Caco-2 (cell line): ENCODE data around the gene USP34. TPM values are rescaled to one million over a fixed set of nuclear protein-coding genes. Genes with fewer than 3 reads are reported as not detected.

Experiments
- BruUV-seq: library from RNA; stranded (reverse); fragments of 400-500 nt; replicated peaks from 2 replicates; lab custom pipeline; 2021; lab: Mats Ljungman, UMichigan
- CTCF ChIA-PET: fragments of 300-600 bp; sonication (Branson Sonifier 250); formaldehyde crosslinking; loops from one replicate; lab custom pipeline; 2022; ENCODE audit warnings: antibody characterized with exemption; lab: Charles Lee
- POLR2A ChIA-PET: fragments of 300-600 bp; sonication (Branson Sonifier 250); formaldehyde crosslinking; loops from one replicate; lab custom pipeline; 2022; ENCODE audit warnings: antibody characterized with exemption; lab: Charles Lee
- DNase-seq, 2 experiments: peaks; one replicate each; pipeline versions ENCODE4 v3.0.0 to v3.0.0-alpha.2; 2020 to 2022
- H3K27me3 ChIP-seq: replicated peaks from 2 replicates; pipeline ENCODE4 v1.6.0; 2011; ENCODE audit warnings: low read length; ENCODE audit not compliant: control insufficient read depth, insufficient read depth
- H3K36me3 ChIP-seq: 2 replicates; pipeline ENCODE4 v1.5.1; 2011; ENCODE audit warnings: low read length; ENCODE audit not compliant: control insufficient read depth, insufficient read depth
- H3K4me1 ChIP-seq: fragments of 250-450 bp; sonication (Bioruptor Pico); 2 replicates; pipeline ENCODE4 v1.5.1; 2020; ENCODE audit warnings: mild to moderate bottlenecking
- H3K4me3 ChIP-seq: 2 replicates; pipeline ENCODE4 v1.5.1; 2011; ENCODE audit warnings: low read depth, mild to moderate bottlenecking, control low read depth, low read length
- H3K9me3 ChIP-seq: fragments of 250-450 bp; sonication (Bioruptor Pico); 2 replicates; pipeline ENCODE4 v1.5.1; 2020; ENCODE audit warnings: mild to moderate bottlenecking, moderate library complexity
- H3K27ac Mint-ChIP-seq: one replicate; pipeline ENCODE4 v1.8.0; 2022; ENCODE audit warnings: mixed read lengths; ENCODE audit not compliant: unreplicated experiment
- H3K27me3 Mint-ChIP-seq: one replicate; pipeline ENCODE4 v1.8.0; 2022; ENCODE audit warnings: mixed read lengths; ENCODE audit not compliant: insufficient read depth, unreplicated experiment
- H3K36me3 Mint-ChIP-seq: one replicate; pipeline ENCODE4 v1.8.0; 2022; ENCODE audit warnings: mild to moderate bottlenecking, mixed read lengths; ENCODE audit not compliant: insufficient read depth, unreplicated experiment
- H3K4me1 Mint-ChIP-seq: one replicate; pipeline ENCODE4 v1.8.0; 2022; ENCODE audit warnings: low read depth, mixed read lengths; ENCODE audit not compliant: unreplicated experiment
- H3K4me3 Mint-ChIP-seq: one replicate; pipeline ENCODE4 v1.8.0; 2022; ENCODE audit warnings: mild to moderate bottlenecking, moderate library complexity, mixed read lengths; ENCODE audit not compliant: unreplicated experiment
- H3K9me3 Mint-ChIP-seq: one replicate; pipeline ENCODE4 v1.8.0; 2022; ENCODE audit warnings: mixed read lengths; ENCODE audit not compliant: unreplicated experiment
- intact Hi-C: fragments of 100-400 bp; cut with micrococcal nuclease; formaldehyde crosslinking; loops from one replicate; pipeline ENCODE4 v1.10.0; 2022; ENCODE audit not compliant: unreplicated experiment
- total RNA-seq: library from RNA; stranded (reverse); gene quantifications from 2 replicates; pipeline ENCODE4 v1.2.3, GENCODE V29; 2022
- TF ChIP-seq, protein P1 (sequence below), 2 experiments: fragments of 200-600 bp in 1 of 2; IDR thresholded peaks; 1 replicate in 1 of 2; 2 replicates in 1 of 2; pipeline versions ENCODE4 v1.5.1 to v1.8.0; 2011 to 2022; ENCODE audit warnings: antibody characterized with exemption in 1 of 2, control low read depth in 1 of 2, inconsistent platforms in 1 of 2, low read depth in 1 of 2, low read length in 1 of 2, mild to moderate bottlenecking in 1 of 2, moderate library complexity in 1 of 2; ENCODE audit not compliant: insufficient read depth in 1 of 2, severe bottlenecking in 1 of 2, unreplicated experiment in 1 of 2

USP34 gene
- total RNA-seq, 1 experiment from 2014 or later: 100 TPM

DNA sequence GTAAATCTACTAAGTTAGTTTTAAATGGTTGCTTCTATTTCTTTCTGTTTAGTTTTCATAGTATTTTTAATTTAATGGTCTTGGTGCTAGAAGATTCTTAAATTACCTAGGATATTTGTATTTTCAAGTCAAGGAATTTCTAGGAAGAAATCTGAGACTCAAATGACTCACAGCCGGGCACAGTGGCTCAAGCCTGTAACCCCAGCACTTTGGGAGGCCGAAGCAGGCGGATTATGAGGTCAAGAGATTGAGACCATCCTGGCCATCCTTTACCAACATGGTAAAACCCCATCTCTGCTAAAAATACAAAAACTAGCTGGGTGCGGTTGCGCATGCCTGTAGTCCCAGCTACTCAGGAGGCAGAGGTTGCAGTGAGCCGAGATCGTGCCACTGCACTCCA, 213.4 kb downstream of the USP34 start:
- peaks cover 61% of the 10 kb centered on the region for H3K36me3 Mint-ChIP-seq
- no TSS peak for BruUV-seq
- H3K36me3 ChIP-seq: peaks cover 2% of the 10 kb centered on the region
- TF ChIP-seq, protein P1, sequence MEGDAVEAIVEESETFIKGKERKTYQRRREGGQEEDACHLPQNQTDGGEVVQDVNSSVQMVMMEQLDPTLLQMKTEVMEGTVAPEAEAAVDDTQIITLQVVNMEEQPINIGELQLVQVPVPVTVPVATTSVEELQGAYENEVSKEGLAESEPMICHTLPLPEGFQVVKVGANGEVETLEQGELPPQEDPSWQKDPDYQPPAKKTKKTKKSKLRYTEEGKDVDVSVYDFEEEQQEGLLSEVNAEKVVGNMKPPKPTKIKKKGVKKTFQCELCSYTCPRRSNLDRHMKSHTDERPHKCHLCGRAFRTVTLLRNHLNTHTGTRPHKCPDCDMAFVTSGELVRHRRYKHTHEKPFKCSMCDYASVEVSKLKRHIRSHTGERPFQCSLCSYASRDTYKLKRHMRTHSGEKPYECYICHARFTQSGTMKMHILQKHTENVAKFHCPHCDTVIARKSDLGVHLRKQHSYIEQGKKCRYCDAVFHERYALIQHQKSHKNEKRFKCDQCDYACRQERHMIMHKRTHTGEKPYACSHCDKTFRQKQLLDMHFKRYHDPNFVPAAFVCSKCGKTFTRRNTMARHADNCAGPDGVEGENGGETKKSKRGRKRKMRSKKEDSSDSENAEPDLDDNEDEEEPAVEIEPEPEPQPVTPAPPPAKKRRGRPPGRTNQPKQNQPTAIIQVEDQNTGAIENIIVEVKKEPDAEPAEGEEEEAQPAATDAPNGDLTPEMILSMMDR (IDR thresholded peaks at IDR 0.05; ENCODE audit: insufficient read depth in 1 of 2, low read depth in 1 of 2, low read length in 1 of 2, severe bottlenecking in 1 of 2, unreplicated experiment in 1 of 2): no peak
- ChIA-PET POLR2A (no interaction called here), CTCF (interaction anchor here (0.6 kb wide), 1 partner anchor 26 kb away, joined by 3 read pairs; no protein-coding TSS in a partner anchor)
- no peaks in the 10 kb centered on the region for H3K9me3 Mint-ChIP-seq
- intact Hi-C loops: no loop called here
- H3K27me3 Mint-ChIP-seq: no peaks in the 10 kb centered on the region
- H3K4me3 Mint-ChIP-seq: no peak overlapping the region
- no peaks in the 10 kb centered on the region for H3K9me3 ChIP-seq
- no peak overlapping the region for H3K4me3 ChIP-seq
- H3K4me1 ChIP-seq: 0 out of 2 replicates have a peak, but pooled peaks cover 6% of the 10 kb centered on the region
- H3K4me1 Mint-ChIP-seq: peaks cover 4% of the 10 kb centered on the region
- H3K27me3 ChIP-seq: no peaks in the 10 kb centered on the region
- no peak overlapping the region for H3K27ac Mint-ChIP-seq
- DNase-seq: no peak

DNA sequence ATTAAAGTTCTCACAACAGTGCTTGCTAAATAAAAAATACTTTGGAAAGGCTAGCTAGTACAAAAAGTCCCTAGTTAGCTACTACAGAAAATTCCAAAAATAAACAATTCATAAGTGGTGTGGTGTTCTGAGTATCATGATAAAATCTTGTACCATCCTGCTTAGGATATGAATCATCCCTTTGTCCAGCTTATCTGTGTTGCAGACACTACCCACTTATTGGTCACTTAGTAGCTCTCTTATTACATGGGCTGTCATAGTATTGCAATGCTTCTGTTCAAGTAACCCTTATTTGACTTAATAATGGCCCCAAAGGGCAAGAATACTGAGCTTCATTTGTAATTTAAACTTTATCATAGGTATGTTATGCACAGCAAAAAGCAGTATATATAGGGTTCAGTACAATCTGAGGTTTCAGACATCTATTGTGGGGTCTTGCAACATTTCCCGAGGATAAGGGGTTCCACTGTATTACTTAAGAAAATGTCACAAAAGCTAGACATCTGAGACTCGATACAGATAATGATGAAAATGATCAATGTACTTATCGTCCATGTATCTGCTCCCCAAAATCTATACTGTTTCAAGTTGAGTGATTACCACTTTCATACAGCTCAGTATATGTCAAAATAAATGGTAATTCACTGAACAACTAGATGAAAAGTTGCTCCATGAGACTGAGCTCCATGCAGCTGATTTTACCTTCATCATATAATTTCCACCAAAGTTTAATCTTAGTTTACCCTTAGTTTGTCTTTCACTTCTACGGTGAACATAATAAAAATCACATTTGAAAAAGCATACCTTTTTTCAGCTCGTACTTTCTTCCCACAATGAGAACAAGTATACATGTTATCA, 215.1 kb downstream of the USP34 start:
- ChIA-PET POLR2A (no interaction called here), CTCF (no interaction called here)
- H3K4me1 Mint-ChIP-seq: peaks cover 13% of the 10 kb centered on the region
- H3K27me3 Mint-ChIP-seq: no peaks in the 10 kb centered on the region
- no peak for DNase-seq
- H3K27me3 ChIP-seq: no peaks in the 10 kb centered on the region
- no peak overlapping the region for H3K4me3 ChIP-seq
- peaks cover 49% of the 10 kb centered on the region for H3K36me3 Mint-ChIP-seq
- H3K9me3 Mint-ChIP-seq: no peaks in the 10 kb centered on the region
- TF ChIP-seq, protein P1 (IDR thresholded peaks at IDR 0.05; ENCODE audit: insufficient read depth in 1 of 2, low read depth in 1 of 2, low read length in 1 of 2, severe bottlenecking in 1 of 2, unreplicated experiment in 1 of 2): no peak
- H3K27ac Mint-ChIP-seq: no peak overlapping the region
- no peaks in the 10 kb centered on the region for H3K9me3 ChIP-seq
- no peak overlapping the region for H3K4me3 Mint-ChIP-seq
- no TSS peak for BruUV-seq
- H3K36me3 ChIP-seq: peaks cover 4% of the 10 kb centered on the region
- intact Hi-C loops: no loop called here
- H3K4me1 ChIP-seq: 0 out of 2 replicates have a peak, but pooled peaks cover 6% of the 10 kb centered on the region

DNA sequence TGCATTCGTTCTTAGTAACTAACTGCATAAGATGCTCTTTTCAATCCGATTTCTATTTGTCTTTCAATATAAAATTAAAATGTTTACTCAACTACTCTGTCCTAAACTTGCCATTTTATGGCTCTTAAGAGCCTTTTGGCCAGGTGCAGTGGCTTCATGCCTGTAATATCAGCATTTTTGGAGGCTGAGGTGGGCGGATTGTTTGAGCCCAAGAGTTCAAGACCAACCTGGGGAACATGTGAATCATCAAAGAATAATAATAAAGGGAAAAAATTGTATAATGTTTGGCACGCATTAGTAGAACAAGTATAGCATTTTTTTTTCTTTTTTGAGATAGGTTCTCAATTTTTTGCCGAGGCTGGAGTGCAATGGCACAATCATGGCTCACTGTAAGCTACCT, 216.4 kb downstream of the USP34 start:
- H3K27me3 ChIP-seq: no peaks in the 10 kb centered on the region
- H3K36me3 Mint-ChIP-seq: peaks cover 52% of the 10 kb centered on the region
- H3K36me3 ChIP-seq: peaks cover 4% of the 10 kb centered on the region
- peaks cover 13% of the 10 kb centered on the region for H3K4me1 Mint-ChIP-seq
- H3K4me1 ChIP-seq: 0 out of 2 replicates have a peak, but pooled peaks cover 6% of the 10 kb centered on the region
- BruUV-seq: no TSS peak
- TF ChIP-seq, protein P1 (IDR thresholded peaks at IDR 0.05; ENCODE audit: insufficient read depth in 1 of 2, low read depth in 1 of 2, low read length in 1 of 2, severe bottlenecking in 1 of 2, unreplicated experiment in 1 of 2): no peak
- DNase-seq: no peak
- POLR2A ChIA-PET: no interaction called here
- H3K9me3 ChIP-seq: no peaks in the 10 kb centered on the region
- H3K4me3 Mint-ChIP-seq: no peak overlapping the region
- intact Hi-C loops: no loop called here
- no peaks in the 10 kb centered on the region for H3K27me3 Mint-ChIP-seq
- CTCF ChIA-PET: no interaction called here
- H3K9me3 Mint-ChIP-seq: no peaks in the 10 kb centered on the region
- H3K4me3 ChIP-seq: no peak overlapping the region
- H3K27ac Mint-ChIP-seq: no peak overlapping the region
